Mucosa of stomach (tissue), 1 donor: ENCODE results near the gene RSRC1.

Experiments used
- H3K27me3 ChIP-seq: one replicate; pipeline ENCODE4 v1.7.0; 2013; ENCODE audit warnings: mild to moderate bottlenecking, low read length; ENCODE audit not compliant: control insufficient read depth, insufficient read depth
- H3K36me3 ChIP-seq: one replicate; pipeline ENCODE4 v1.7.0; 2013; ENCODE audit warnings: low read length; ENCODE audit not compliant: control insufficient read depth, insufficient read depth
- H3K4me1 ChIP-seq: one replicate; pipeline ENCODE4 v1.7.0; 2013; ENCODE audit warnings: mild to moderate bottlenecking, low read length; ENCODE audit not compliant: control insufficient read depth, insufficient read depth
- H3K4me3 ChIP-seq: one replicate; pipeline ENCODE4 v1.7.0; 2013; ENCODE audit warnings: low read length
- H3K9ac ChIP-seq: one replicate; pipeline ENCODE4 v1.7.0; 2013; ENCODE audit warnings: mild to moderate bottlenecking, low read length, moderate library complexity
- H3K9me3 ChIP-seq: one replicate; pipeline ENCODE4 v1.7.0; 2013; ENCODE audit warnings: mild to moderate bottlenecking, low read length, moderate library complexity; ENCODE audit not compliant: control insufficient read depth
- donor health status: Pancreatic carcinoma.

RSRC1 gene

GRCh38 chr3:158570999-158571702, 461.3 kb downstream of the RSRC1 start, which contains the start of gene MLF1:
Gene MLF1, plus strand, starts transcription at chr3:158571194. Its CDS starts 107 bp downstream, at chr3:158571301.
- Histone ChIP-seq H3K9me3 (no peaks in the 10 kb centered on the region), H3K36me3 (no peaks in the 10 kb centered on the region), H3K9ac (peak within 1 kb of the TSS; percentile 80), H3K27me3 (peaks cover 3% of the 10 kb centered on the region), H3K4me3 (peak within 1 kb of the TSS; percentile 93), H3K4me1 (peaks cover 7% of the 10 kb centered on the region)

GRCh38 chr3:158571969-158572765, 462.3 kb downstream of the RSRC1 start:
- H3K36me3 ChIP-seq: no peaks in the 10 kb centered on the region
- H3K9me3 ChIP-seq: no peaks in the 10 kb centered on the region
- peaks cover 3% of the 10 kb centered on the region for H3K27me3 ChIP-seq
- H3K4me1 ChIP-seq: peaks cover 7% of the 10 kb centered on the region
- no peak overlapping the region for H3K4me3 ChIP-seq
- H3K9ac ChIP-seq: no peak overlapping the region

DNA sequence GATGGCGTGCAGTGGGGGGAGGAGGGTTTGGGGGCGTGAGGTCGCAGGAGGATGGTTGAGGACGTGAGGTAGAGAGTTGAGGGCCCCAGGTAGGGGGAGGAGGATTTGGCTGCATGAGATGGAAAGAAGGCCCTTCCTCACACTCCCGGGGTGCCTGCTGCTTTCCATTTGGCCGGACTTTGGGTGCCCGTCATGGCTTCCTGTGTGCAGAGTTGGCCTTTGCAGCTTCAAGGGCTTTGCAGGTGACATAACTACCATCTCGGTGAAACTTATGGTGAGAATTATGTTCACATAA, 462.8 kb downstream of the RSRC1 start:
- Histone ChIP-seq H3K4me3 (no peak overlapping the region), H3K9ac (no peak overlapping the region), H3K4me1 (peaks cover 7% of the 10 kb centered on the region), H3K9me3 (no peaks in the 10 kb centered on the region), H3K27me3 (peaks cover 3% of the 10 kb centered on the region), H3K36me3 (no peaks in the 10 kb centered on the region)

DNA sequence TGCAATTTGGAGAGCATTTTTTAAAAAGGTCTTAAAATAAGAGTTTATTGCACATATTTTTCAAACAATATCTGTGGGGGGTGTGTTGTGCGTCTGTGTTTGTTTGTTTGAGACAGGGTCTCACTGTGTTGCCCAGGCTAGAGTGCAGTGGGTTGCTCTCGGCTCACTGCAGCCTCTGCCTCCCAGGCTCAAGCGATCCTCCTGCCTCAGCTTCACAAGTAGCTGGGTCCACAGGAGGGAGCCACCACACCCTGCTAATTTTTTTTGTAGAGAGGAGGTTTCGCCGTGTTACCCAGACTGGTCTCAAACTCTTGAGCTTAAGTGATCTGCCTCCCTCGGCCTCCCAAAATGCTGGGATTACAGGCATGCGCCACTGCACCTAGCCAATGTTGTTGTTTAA, 463.8 kb downstream of the RSRC1 start:
- Histone ChIP-seq H3K36me3 (no peaks in the 10 kb centered on the region), H3K9ac (no peak overlapping the region), H3K4me3 (no peak overlapping the region), H3K9me3 (no peaks in the 10 kb centered on the region), H3K4me1 (peaks cover 7% of the 10 kb centered on the region), H3K27me3 (peaks cover 3% of the 10 kb centered on the region)

GRCh38 chr3:158574646-158575045, 464.8 kb downstream of the RSRC1 start:
- H3K4me1 ChIP-seq: peaks cover 7% of the 10 kb centered on the region
- H3K36me3 ChIP-seq: no peaks in the 10 kb centered on the region
- H3K4me3 ChIP-seq: no peak overlapping the region
- no peaks in the 10 kb centered on the region for H3K9me3 ChIP-seq
- peaks cover 3% of the 10 kb centered on the region for H3K27me3 ChIP-seq
- H3K9ac ChIP-seq: no peak overlapping the region

GRCh38 chr3:158590223-158590622, 480.3 kb downstream of the RSRC1 start:
- H3K36me3 ChIP-seq: no peaks in the 10 kb centered on the region

More at GRCh38 chr3:158590223-158590622, 480.3 kb downstream of the RSRC1 start:
- Histone ChIP-seq H3K9ac (no peak overlapping the region), H3K9me3 (no peaks in the 10 kb centered on the region), H3K27me3 (no peaks in the 10 kb centered on the region), H3K4me1 (no peaks in the 10 kb centered on the region), H3K4me3 (no peak overlapping the region)
